Measurements from ENCODE around the gene FGF11. TPM values are rescaled to one million over a fixed set of nuclear protein-coding genes. Genes with fewer than 3 reads are reported as not detected.
A peak's percentile ranks its signal among the peaks of the same experiment; 100 is the strongest.

Gene FGF11
- polyA plus RNA-seq, 1 experiment, result 0.63 TPM

DNA sequence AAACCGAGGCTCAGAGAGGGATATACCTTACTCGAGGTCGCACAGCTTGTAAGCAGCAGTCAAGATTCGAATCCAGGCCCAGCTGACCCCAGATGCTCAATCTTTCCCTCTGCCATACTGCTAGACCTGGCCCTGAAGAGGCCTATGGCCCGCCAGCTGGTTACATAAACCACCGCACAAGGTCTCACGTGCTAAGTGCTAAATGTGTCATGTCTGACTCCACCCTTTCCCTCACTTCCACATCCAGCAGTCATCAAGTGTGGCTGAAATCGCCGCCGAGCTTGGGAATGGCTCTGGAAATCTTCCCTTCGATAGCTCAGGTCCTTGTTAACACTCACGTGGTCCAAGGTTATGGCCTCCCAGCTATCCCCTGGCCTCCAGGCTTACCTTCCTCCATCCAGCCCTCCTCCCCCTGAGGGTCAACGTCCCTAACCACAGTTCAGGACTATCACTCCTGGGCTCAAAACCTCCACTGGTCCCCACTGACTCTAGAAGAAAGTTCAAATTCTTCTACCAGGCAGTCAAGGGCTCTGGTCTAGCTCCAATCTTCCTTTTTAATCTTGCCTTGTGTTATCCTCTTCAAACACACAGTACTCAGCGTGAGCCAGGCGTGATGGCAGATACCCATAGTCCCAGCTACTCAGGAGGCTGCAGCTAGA, 36.6 kb downstream of the FGF11 start:
- H3K4me3 ChIP-seq (ENCODE audit: low read depth, low read length), result no peak overlapping the region
- H3K27me3 ChIP-seq (ENCODE audit: control insufficient read depth, insufficient read depth, low read length), result no peaks in the 10 kb centered on the region
- H3K9me3 ChIP-seq (ENCODE audit: control insufficient read depth, insufficient read depth, low read length), result no peaks in the 10 kb centered on the region
- H3K27ac ChIP-seq (ENCODE audit: low read depth, low read length), result peak overlapping the region; percentile 42
- CTCF ChIA-PET, result interaction anchor here (0.6 to 1.2 kb wide), 2 partner anchors 85 kb away, joined by 3 to 5 read pairs; no protein-coding TSS in a partner anchor
- POLR2A ChIA-PET, result interaction anchor here (0.5 to 1.0 kb wide), 3 partner anchors 8 to 32 kb away, joined by 3 to 4 read pairs (median 4); partner anchors contain the start of gene POLR2A
- TF ChIP-seq, protein P1, sequence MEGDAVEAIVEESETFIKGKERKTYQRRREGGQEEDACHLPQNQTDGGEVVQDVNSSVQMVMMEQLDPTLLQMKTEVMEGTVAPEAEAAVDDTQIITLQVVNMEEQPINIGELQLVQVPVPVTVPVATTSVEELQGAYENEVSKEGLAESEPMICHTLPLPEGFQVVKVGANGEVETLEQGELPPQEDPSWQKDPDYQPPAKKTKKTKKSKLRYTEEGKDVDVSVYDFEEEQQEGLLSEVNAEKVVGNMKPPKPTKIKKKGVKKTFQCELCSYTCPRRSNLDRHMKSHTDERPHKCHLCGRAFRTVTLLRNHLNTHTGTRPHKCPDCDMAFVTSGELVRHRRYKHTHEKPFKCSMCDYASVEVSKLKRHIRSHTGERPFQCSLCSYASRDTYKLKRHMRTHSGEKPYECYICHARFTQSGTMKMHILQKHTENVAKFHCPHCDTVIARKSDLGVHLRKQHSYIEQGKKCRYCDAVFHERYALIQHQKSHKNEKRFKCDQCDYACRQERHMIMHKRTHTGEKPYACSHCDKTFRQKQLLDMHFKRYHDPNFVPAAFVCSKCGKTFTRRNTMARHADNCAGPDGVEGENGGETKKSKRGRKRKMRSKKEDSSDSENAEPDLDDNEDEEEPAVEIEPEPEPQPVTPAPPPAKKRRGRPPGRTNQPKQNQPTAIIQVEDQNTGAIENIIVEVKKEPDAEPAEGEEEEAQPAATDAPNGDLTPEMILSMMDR (IDR thresholded peaks at IDR 0.05; ENCODE audit: low read depth, low read length), result no peak
- no peak for DNase-seq (ENCODE audit: low read depth, low spot score)

DNA sequence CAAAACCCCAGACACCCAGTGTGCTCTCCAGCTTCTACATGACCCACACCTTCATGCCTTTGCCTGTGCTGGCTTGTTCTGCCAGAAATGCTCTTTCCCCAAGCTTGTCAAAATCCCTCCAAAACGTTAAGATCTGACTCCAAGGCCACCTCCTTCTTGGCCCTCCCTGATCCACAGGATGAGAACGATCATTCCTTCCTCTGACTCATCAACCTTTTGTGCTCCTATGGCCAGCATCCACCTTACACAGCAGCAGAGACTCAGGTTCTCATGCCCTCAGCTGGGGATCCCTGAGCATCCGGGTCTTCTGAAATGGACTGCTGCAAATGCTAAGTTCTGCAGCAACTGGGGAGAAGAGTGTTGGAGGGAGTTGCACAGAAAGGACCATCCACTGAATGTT, 37.2 kb downstream of the FGF11 start:
- TF ChIP-seq, protein P1 (IDR thresholded peaks at IDR 0.05; ENCODE audit: low read depth, low read length), result no peak
- H3K27ac ChIP-seq (ENCODE audit: low read depth, low read length), result peak overlapping the region; percentile 96
- no peak for DNase-seq (ENCODE audit: low read depth, low spot score)
- no peaks in the 10 kb centered on the region for H3K27me3 ChIP-seq (ENCODE audit: control insufficient read depth, insufficient read depth, low read length)
- POLR2A ChIA-PET, result interaction anchor here (0.5 to 0.7 kb wide), 2 partner anchors 20 to 32 kb away, joined by 3 to 4 read pairs; no protein-coding TSS in a partner anchor
- peak overlapping the region; percentile 13; the same call in 1 of the 2 replicates for H3K4me3 ChIP-seq (ENCODE audit: low read depth, low read length)
- no peaks in the 10 kb centered on the region for H3K9me3 ChIP-seq (ENCODE audit: control insufficient read depth, insufficient read depth, low read length)
- CTCF ChIA-PET, result interaction anchor here (0.5 to 1.2 kb wide), 2 partner anchors 11 to 84 kb away, joined by 3 to 5 read pairs; no protein-coding TSS in a partner anchor

DNA sequence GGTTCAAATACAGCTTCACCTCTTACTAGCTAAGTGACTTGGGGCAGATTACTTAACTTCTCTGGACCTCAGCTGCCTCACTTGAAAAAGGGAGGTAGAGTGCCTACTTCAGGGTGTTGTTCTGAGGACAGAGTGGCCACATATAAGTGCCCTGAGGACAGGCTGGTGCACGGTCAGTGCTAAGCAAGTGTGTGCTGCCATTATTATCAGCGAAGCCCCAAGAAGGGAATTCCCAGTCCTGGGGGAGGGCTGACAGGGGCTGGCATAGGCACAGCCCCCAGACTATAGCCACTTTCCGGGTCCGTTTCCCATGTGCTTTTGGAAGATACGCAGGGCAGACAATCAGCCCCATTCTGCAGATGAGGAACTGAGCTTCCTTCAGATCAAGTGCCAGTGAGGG, 37.6 kb downstream of the FGF11 start:
- CTCF ChIA-PET, result interaction anchor here (0.5 kb wide), 1 partner anchor 12 kb away, joined by 3 read pairs; no protein-coding TSS in a partner anchor
- H3K9me3 ChIP-seq (ENCODE audit: control insufficient read depth, insufficient read depth, low read length), result no peaks in the 10 kb centered on the region
- POLR2A ChIA-PET, result no interaction called here
- TF ChIP-seq, protein P1 (IDR thresholded peaks at IDR 0.05; ENCODE audit: low read depth, low read length), result no peak
- no peaks in the 10 kb centered on the region for H3K27me3 ChIP-seq (ENCODE audit: control insufficient read depth, insufficient read depth, low read length)
- DNase-seq (ENCODE audit: low read depth, low spot score), result no peak
- peak overlapping the region; percentile 80 for H3K4me3 ChIP-seq (ENCODE audit: low read depth, low read length)
- peak overlapping the region; percentile 96 for H3K27ac ChIP-seq (ENCODE audit: low read depth, low read length)

DNA sequence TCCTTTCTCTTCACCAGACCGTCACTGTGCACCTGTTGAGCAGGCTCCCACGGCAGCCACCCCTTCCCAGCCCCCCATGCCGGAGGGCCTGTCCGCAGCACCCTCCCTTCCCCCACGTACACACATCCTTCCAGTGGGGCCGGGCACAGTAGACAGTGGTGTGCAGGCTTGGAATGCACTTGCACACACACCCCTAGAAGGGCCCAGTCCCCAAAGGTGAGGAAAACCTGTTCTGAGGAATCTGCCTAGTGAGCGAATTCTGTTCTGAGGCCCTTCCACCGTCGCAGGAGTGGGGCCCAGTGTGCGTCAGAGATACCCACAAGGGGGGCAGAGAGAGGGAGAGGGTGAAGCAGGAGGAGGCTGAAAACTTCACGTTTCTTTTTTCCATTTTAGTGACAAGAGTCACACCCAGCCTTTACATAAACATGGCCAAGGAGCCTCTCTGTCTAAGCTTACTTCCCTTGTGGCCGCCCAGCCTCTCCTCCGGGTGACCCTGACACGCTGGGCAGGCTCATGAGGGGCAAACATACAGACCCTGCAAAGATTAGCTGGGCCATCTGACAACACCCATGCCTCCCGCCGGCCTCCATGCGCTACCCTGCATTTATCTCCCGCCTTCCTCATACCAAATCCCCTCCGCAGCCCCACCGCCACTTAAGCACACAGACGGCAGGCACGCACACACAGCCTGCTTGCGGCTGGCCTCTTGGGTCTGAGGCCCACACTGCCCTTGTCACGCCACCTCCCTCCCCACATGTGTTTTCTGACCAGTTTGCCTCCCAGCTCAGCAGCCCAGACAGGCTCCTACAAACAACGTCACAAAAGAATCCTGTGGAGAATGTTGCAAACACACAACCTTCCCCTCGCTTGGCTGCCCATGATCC, 38.3 kb downstream of the FGF11 start:
- Histone ChIP-seq H3K9me3 (ENCODE audit: control insufficient read depth, insufficient read depth, low read length) (no peaks in the 10 kb centered on the region), H3K4me3 (ENCODE audit: low read depth, low read length) (peak overlapping the region; percentile 80), H3K27ac (ENCODE audit: low read depth, low read length) (peak overlapping the region; percentile 96), H3K27me3 (ENCODE audit: control insufficient read depth, insufficient read depth, low read length) (no peaks in the 10 kb centered on the region)
- ChIA-PET CTCF (no interaction called here), POLR2A (interaction anchor here (0.6 to 2.6 kb wide), 8 partner anchors 9 to 127 kb away, joined by 3 to 6 read pairs (median 4); no protein-coding TSS in a partner anchor)
- TF ChIP-seq, protein P1 (IDR thresholded peaks at IDR 0.05; ENCODE audit: low read depth, low read length), result no peak
- peak; percentile 85 for DNase-seq (ENCODE audit: low read depth, low spot score)

All from AG04450 (cell line).